Mesenchymal stem cell (in vitro differentiated cells and primary cell): Measurements from ENCODE around the gene SPDYE3.
"Not testable (repeated sequence)": the region's sequence is repeated elsewhere in the genome, so short reads cannot be mapped to it uniquely, and the experiment has no call there.

Experiments used
- DNase-seq: peaks from one replicate; pipeline ENCODE4 v3.0.0-alpha.2; 2013
- H2AFZ ChIP-seq: one replicate; pipeline ENCODE4 v1.6.1; 2013; ENCODE audit warnings: low read depth, mild to moderate bottlenecking, control low read depth, inconsistent platforms, low read length, moderate library complexity
- H2AK5ac ChIP-seq: 2 replicates; pipeline ENCODE4 v1.6.1; 2013; ENCODE audit warnings: low read length, moderate library complexity, mild to moderate bottlenecking, inconsistent platforms; ENCODE audit not compliant: severe bottlenecking
- H2BK120ac ChIP-seq: one replicate; pipeline ENCODE4 v1.6.1; 2013; ENCODE audit warnings: low read depth, mild to moderate bottlenecking, inconsistent platforms, low read length, moderate library complexity
- H2BK12ac ChIP-seq, 2 experiments: one replicate each; pipeline ENCODE4 v1.6.1; 2013; ENCODE audit warnings: inconsistent platforms in 2 of 2, low read length in 2 of 2, mild to moderate bottlenecking in 2 of 2, moderate library complexity in 2 of 2, control low read depth in 1 of 2
- H2BK15ac ChIP-seq: one replicate; pipeline ENCODE4 v1.6.1; 2013; ENCODE audit warnings: mild to moderate bottlenecking, low read depth, inconsistent platforms; ENCODE audit not compliant: poor library complexity, severe bottlenecking
- H2BK5ac ChIP-seq: 2 replicates; pipeline ENCODE4 v1.6.1; 2013; ENCODE audit warnings: low read depth, mild to moderate bottlenecking, low read length, control low read depth, inconsistent platforms; ENCODE audit not compliant: poor library complexity, severe bottlenecking
- H3K14ac ChIP-seq, 2 experiments: one replicate each; pipeline ENCODE4 v1.6.1; 2013; ENCODE audit warnings: inconsistent platforms in 2 of 2, low read length in 2 of 2, control low read depth in 1 of 2, mild to moderate bottlenecking in 1 of 2, moderate library complexity in 1 of 2
- H3K18ac ChIP-seq, 2 experiments: one replicate each; pipeline ENCODE4 v1.6.1; 2013; ENCODE audit warnings: inconsistent platforms in 2 of 2, low read length in 2 of 2, control low read depth in 1 of 2, low read depth in 1 of 2, mild to moderate bottlenecking in 1 of 2
- H3K23ac ChIP-seq, 2 experiments: one replicate each; pipeline ENCODE4 v1.6.1; 2013; ENCODE audit warnings: inconsistent platforms in 2 of 2, low read length in 2 of 2, mild to moderate bottlenecking in 2 of 2, moderate library complexity in 2 of 2, control low read depth in 1 of 2
- H3K27ac ChIP-seq: 2 replicates; pipeline ENCODE4 v1.5.1; 2013; ENCODE audit warnings: mild to moderate bottlenecking, moderate library complexity, low read length, control low read depth, inconsistent platforms; ENCODE audit not compliant: poor library complexity, severe bottlenecking
- H3K27me3 ChIP-seq, 2 experiments: 2 replicates each; pipeline versions ENCODE4 v1.6.1 to v1.7.0; 2013; ENCODE audit warnings: low read length in 2 of 2, mild to moderate bottlenecking in 2 of 2, moderate library complexity in 2 of 2, control low read depth in 1 of 2, inconsistent platforms in 1 of 2; ENCODE audit not compliant: control insufficient read depth in 1 of 2, insufficient read depth in 1 of 2
- H3K36me3 ChIP-seq, 2 experiments: 2 replicates each; pipeline versions ENCODE4 v1.6.1 to v1.7.0; 2013; ENCODE audit warnings: low read length in 2 of 2, control low read depth in 1 of 2, inconsistent platforms in 1 of 2, low read depth in 1 of 2, mild to moderate bottlenecking in 1 of 2; ENCODE audit not compliant: insufficient read depth in 2 of 2, control insufficient read depth in 1 of 2
- H3K4ac ChIP-seq, 2 experiments: one replicate each; pipeline ENCODE4 v1.6.1; 2013; ENCODE audit warnings: inconsistent platforms in 2 of 2, low read length in 2 of 2, mild to moderate bottlenecking in 2 of 2, moderate library complexity in 2 of 2, control low read depth in 1 of 2, low read depth in 1 of 2
- H3K4me1 ChIP-seq: 2 replicates; pipeline ENCODE4 v1.6.1; 2013; ENCODE audit warnings: low read depth, low read length, control low read depth; ENCODE audit not compliant: control insufficient read depth, insufficient read depth
- H3K4me2 ChIP-seq: 2 replicates; pipeline ENCODE4 v1.6.1; 2013; ENCODE audit warnings: low read length, mild to moderate bottlenecking, inconsistent platforms; ENCODE audit not compliant: poor library complexity, severe bottlenecking
- H3K4me3 ChIP-seq, 2 experiments: 2 replicates each; pipeline versions ENCODE4 v1.5.1 to v1.7.0; 2013; ENCODE audit warnings: low read length in 2 of 2, mild to moderate bottlenecking in 2 of 2, control low read depth in 1 of 2, low read depth in 1 of 2; ENCODE audit not compliant: insufficient read depth in 1 of 2
- H3K79me1 ChIP-seq: replicated peaks from 2 replicates; pipeline ENCODE4 v1.6.1; 2013; ENCODE audit warnings: mild to moderate bottlenecking, control low read depth, low read length, inconsistent platforms; ENCODE audit not compliant: poor library complexity, severe bottlenecking
- H3K9ac ChIP-seq: 2 replicates; pipeline ENCODE4 v1.7.0; 2013; ENCODE audit warnings: mild to moderate bottlenecking, low read length, moderate library complexity
- H3K9me3 ChIP-seq: 2 replicates; pipeline ENCODE4 v1.7.0; 2013; ENCODE audit warnings: mild to moderate bottlenecking, low read length; ENCODE audit not compliant: control insufficient read depth
- H4K8ac ChIP-seq: one replicate; pipeline ENCODE4 v1.6.1; 2013; ENCODE audit warnings: inconsistent platforms, mild to moderate bottlenecking, low read length, moderate library complexity
- H4K91ac ChIP-seq: one replicate; pipeline ENCODE4 v1.6.1; 2013; ENCODE audit warnings: mild to moderate bottlenecking, low read length, inconsistent platforms
- WGBS: methylation state at CpG from one replicate; pipeline ENCODE4 v1.1.7; 2013; ENCODE audit warnings: mixed read lengths; 5-methylcytosine and 5-hydroxymethylcytosine counted together

The SPDYE3 gene

GRCh38 chr7:100360135-100360854 is 52.8 kb downstream of the SPDYE3 start:
- Histone ChIP-seq H3K4ac (no peak overlapping the region), H2BK12ac (no peak overlapping the region), H3K79me1 (peaks cover 17% of the 10 kb centered on the region), H2AFZ (no peak overlapping the region), H3K9me3 (no peaks in the 10 kb centered on the region), H2BK5ac (no peak overlapping the region), H3K27me3 (no peaks in the 10 kb centered on the region), H2BK15ac (no peak overlapping the region), H3K4me2 (no peak overlapping the region), H2BK120ac (no peak overlapping the region), H3K36me3 (peaks cover 68 to 72% of the 10 kb centered on the region in 2 experiments), H3K4me1 (peaks cover 11% of the 10 kb centered on the region), H3K4me3 (no peak overlapping the region), H2AK5ac (no peak overlapping the region), H3K9ac (no peak overlapping the region), H3K23ac (no peak overlapping the region), H4K8ac (no peak overlapping the region), H3K18ac (no peak overlapping the region), H3K27ac (no peak overlapping the region), H3K14ac (no peak overlapping the region), H4K91ac (no peak overlapping the region)
- no peak for DNase-seq
- 93% methylated on average over 3 of the region's 3 CpGs for WGBS

- peaks cover 47 to 50% of the 10 kb centered on the region in 2 experiments for H3K36me3 ChIP-seq
- no peak overlapping the region for H3K4me3 ChIP-seq
- DNase-seq, result no peak
- no peak overlapping the region for H3K18ac ChIP-seq
- H2AK5ac ChIP-seq, result no peak overlapping the region
- no peak overlapping the region for H2BK15ac ChIP-seq
- no peak overlapping the region for H2BK5ac ChIP-seq
- no peak overlapping the region for H2BK12ac ChIP-seq
- H4K91ac ChIP-seq, result no peak overlapping the region
- no peak overlapping the region for H3K23ac ChIP-seq
- H3K27ac ChIP-seq, result no peak overlapping the region
- no peak overlapping the region for H4K8ac ChIP-seq
- H3K14ac ChIP-seq, result no peak overlapping the region
- no peak overlapping the region for H2BK120ac ChIP-seq
- H3K79me1 ChIP-seq, result peaks cover 15% of the 10 kb centered on the region
- H2AFZ ChIP-seq, result no peak overlapping the region
- H3K9ac ChIP-seq, result no peak overlapping the region
- H3K9me3 ChIP-seq, result no peaks in the 10 kb centered on the region
- no peak overlapping the region for H3K4me2 ChIP-seq
- no peaks in the 10 kb centered on the region for H3K27me3 ChIP-seq
- peaks cover 8% of the 10 kb centered on the region for H3K4me1 ChIP-seq
- H3K4ac ChIP-seq, result no peak overlapping the region
Observed at GRCh38 chr7:100363098-100363497, 55.6 kb downstream of the SPDYE3 start.

GRCh38 chr7:100363797-100364196 is 56.3 kb downstream of the SPDYE3 start:
- H2BK120ac ChIP-seq, H3K18ac ChIP-seq: not testable (repeated sequence)
- WGBS, result 100% methylated on average over 3 of the region's 7 CpGs

GRCh38 chr7:100364480-100364879 is 57.0 kb downstream of the SPDYE3 start:
- Histone ChIP-seq H2AK5ac (no peak overlapping the region), H3K4ac (no peak overlapping the region), H3K23ac (no peak overlapping the region), H2BK5ac (no peak overlapping the region), H3K9me3 (no peaks in the 10 kb centered on the region), H3K79me1 (peaks cover 5% of the 10 kb centered on the region), H3K9ac (no peak overlapping the region), H3K18ac (no peak overlapping the region), H4K8ac (no peak overlapping the region), H2BK120ac (no peak overlapping the region), H3K27me3 (no peaks in the 10 kb centered on the region), H3K4me2 (no peak overlapping the region), H2AFZ (no peak overlapping the region), H3K14ac (no peak overlapping the region), H3K36me3 (peaks cover 34 to 42% of the 10 kb centered on the region in 2 experiments), H4K91ac (no peak overlapping the region), H3K4me3 (no peak overlapping the region), H2BK15ac (no peak overlapping the region), H3K27ac (no peak overlapping the region), H2BK12ac (no peak overlapping the region), H3K4me1 (no peaks in the 10 kb centered on the region)
- whole genome bisulfite sequencing, result 97% methylated on average over 6 of the region's 6 CpGs
- DNase-seq, result no peak

More at GRCh38 chr7:100363797-100364196, 56.3 kb downstream of the SPDYE3 start:
- not testable (repeated sequence) for H4K8ac ChIP-seq, H2AFZ ChIP-seq, H3K27me3 ChIP-seq, H3K4ac ChIP-seq, H3K23ac ChIP-seq, H2BK5ac ChIP-seq, H2BK15ac ChIP-seq, H2AK5ac ChIP-seq, H2BK12ac ChIP-seq, H3K4me1 ChIP-seq, H3K14ac ChIP-seq, H3K27ac ChIP-seq, H3K9me3 ChIP-seq, H3K9ac ChIP-seq, H3K4me3 ChIP-seq, DNase-seq, H4K91ac ChIP-seq, H3K4me2 ChIP-seq
- H3K79me1 ChIP-seq, result peaks cover 10% of the 10 kb centered on the region
- peaks cover 41 to 49% of the 10 kb centered on the region in 2 experiments for H3K36me3 ChIP-seq
